ENCODE results near the gene SRP68. TPM values are rescaled to one million over a fixed set of nuclear protein-coding genes. Genes with fewer than 3 reads are reported as not detected.

Gene SRP68
- total RNA-seq, 1 donor from 2014 or later = 76.1 TPM

GRCh38 chr17:76040376-76040775 lies 31.9 kb downstream of the SRP68 start:
- H3K36me3 Mint-ChIP-seq (ENCODE audit: low read depth) = peaks cover 73% of the 10 kb centered on the region
- DNase-seq = no peak
- TF ChIP-seq, protein P1, sequence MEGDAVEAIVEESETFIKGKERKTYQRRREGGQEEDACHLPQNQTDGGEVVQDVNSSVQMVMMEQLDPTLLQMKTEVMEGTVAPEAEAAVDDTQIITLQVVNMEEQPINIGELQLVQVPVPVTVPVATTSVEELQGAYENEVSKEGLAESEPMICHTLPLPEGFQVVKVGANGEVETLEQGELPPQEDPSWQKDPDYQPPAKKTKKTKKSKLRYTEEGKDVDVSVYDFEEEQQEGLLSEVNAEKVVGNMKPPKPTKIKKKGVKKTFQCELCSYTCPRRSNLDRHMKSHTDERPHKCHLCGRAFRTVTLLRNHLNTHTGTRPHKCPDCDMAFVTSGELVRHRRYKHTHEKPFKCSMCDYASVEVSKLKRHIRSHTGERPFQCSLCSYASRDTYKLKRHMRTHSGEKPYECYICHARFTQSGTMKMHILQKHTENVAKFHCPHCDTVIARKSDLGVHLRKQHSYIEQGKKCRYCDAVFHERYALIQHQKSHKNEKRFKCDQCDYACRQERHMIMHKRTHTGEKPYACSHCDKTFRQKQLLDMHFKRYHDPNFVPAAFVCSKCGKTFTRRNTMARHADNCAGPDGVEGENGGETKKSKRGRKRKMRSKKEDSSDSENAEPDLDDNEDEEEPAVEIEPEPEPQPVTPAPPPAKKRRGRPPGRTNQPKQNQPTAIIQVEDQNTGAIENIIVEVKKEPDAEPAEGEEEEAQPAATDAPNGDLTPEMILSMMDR (IDR thresholded peaks at IDR 0.05) = no peak
- no peaks in the 10 kb centered on the region for H3K4me1 Mint-ChIP-seq
- no peak overlapping the region for H3K4me3 Mint-ChIP-seq
- ATAC-seq (ENCODE audit: low read depth) = no peak
- no peaks in the 10 kb centered on the region for H3K9me3 Mint-ChIP-seq
- ChIA-PET POLR2A (no interaction called here), CTCF (no interaction called here)
- no peaks in the 10 kb centered on the region for H3K27me3 Mint-ChIP-seq
- H3K27ac Mint-ChIP-seq = no peak overlapping the region
- intact Hi-C loops (cut with micrococcal nuclease) = no loop called here

DNA sequence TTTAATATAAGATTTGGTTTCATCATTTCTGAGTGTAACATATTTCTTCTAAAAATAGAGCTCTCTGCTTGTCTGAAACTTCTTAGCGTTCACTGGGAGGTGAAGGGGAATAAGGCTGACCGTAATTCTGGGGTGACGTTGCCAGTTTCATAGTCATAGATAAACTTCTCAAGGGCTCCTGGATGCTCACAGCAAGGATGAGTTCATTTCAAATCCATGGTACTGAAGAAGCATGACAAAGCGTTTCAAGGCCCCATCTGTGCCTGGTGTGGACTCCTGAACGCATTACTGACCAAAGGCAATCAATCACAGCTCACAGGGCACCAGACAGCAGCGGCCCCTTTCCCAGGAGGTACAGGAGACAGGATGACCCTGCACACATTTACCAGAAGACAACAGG lies 33.2 kb downstream of the SRP68 start:
- H3K27ac Mint-ChIP-seq = no peak overlapping the region
- H3K4me1 Mint-ChIP-seq = no peaks in the 10 kb centered on the region
- ATAC-seq (ENCODE audit: low read depth) = no peak
- CTCF ChIA-PET = no interaction called here
- H3K27me3 Mint-ChIP-seq = no peaks in the 10 kb centered on the region
- H3K9me3 Mint-ChIP-seq = no peaks in the 10 kb centered on the region
- no peak overlapping the region for H3K4me3 Mint-ChIP-seq
- intact Hi-C loops (cut with micrococcal nuclease) = no loop called here
- no peak for DNase-seq
- POLR2A ChIA-PET = no interaction called here
- TF ChIP-seq, protein P1 (IDR thresholded peaks at IDR 0.05) = no peak
- peaks cover 60% of the 10 kb centered on the region for H3K36me3 Mint-ChIP-seq (ENCODE audit: low read depth)

DNA sequence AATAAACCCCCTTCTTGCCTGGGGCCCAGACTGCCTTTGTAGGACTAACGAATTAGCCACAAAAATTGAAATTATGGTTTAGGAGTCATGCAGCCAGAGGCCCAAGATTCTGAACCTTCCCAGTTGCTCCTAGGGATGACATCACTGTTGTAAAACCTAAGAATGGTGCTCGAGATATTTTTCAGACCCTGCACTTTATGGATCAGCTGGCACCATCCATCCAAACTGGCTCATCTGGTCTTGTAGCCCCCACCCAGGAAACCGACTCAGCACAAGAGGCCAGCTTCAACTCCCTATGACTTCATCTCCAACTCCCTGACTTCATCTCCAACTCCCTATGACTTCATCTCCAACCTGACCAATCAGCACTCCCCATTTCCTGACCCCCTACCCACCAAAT lies 34.3 kb downstream of the SRP68 start:
- ChIA-PET POLR2A (no interaction called here), CTCF (no interaction called here)
- intact Hi-C loops (cut with micrococcal nuclease) = no loop called here
- no peaks in the 10 kb centered on the region for H3K4me1 Mint-ChIP-seq
- H3K4me3 Mint-ChIP-seq = no peak overlapping the region
- no peak overlapping the region for H3K27ac Mint-ChIP-seq
- TF ChIP-seq, protein P1 (IDR thresholded peaks at IDR 0.05) = no peak
- DNase-seq (no peak), ATAC-seq (ENCODE audit: low read depth) (no peak)
- H3K9me3 Mint-ChIP-seq = no peaks in the 10 kb centered on the region
- H3K27me3 Mint-ChIP-seq = no peaks in the 10 kb centered on the region
- H3K36me3 Mint-ChIP-seq (ENCODE audit: low read depth) = peaks cover 50% of the 10 kb centered on the region

DNA sequence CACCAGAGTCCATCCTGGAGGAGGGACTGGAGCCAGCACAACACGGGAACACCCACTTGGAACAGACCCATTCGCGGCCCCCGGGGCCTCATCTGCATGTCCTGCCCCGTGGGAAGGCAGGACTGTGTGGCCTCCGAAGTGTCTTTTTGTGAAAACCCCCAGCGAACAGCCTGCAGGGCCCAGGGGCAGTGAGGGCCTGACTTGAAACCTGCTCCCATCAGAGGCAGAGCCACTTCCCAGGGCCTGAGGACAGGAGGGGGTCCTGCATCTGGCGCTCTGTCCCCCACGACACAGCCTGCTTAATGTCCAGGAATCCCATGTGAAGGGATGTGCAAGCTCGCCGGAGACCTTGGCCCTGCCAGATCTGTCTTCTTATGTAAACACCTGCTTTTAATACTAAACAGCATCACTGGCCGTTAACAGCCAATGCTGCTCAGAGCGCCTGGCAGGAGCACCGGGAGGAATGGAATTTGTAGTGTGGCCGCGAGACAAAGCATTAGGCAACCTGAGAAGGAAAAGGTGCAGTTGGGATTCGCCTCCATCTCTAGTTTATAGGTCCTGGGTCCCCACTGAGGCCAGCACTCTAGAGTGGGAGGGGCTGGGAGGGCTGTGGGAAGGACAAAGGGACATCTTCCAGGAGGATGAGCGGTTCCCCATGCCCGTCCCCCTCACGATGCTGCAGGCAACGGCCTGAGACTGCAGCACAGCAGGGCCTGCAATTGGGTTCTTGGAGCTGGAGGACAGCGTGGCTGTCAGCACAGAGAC lies 35.6 kb downstream of the SRP68 start:
- Mint-ChIP-seq H3K27ac (no peak overlapping the region), H3K36me3 (ENCODE audit: low read depth) (peaks cover 39% of the 10 kb centered on the region), H3K9me3 (no peaks in the 10 kb centered on the region), H3K4me1 (no peaks in the 10 kb centered on the region), H3K27me3 (no peaks in the 10 kb centered on the region), H3K4me3 (no peak overlapping the region)
- CTCF ChIA-PET = no interaction called here
- POLR2A ChIA-PET = interaction anchor here (0.6 kb wide), 1 partner anchor 27 kb away, joined by 4 read pairs; no protein-coding TSS in a partner anchor
- TF ChIP-seq, protein P1 (IDR thresholded peaks at IDR 0.05) = no peak
- DNase-seq (no peak), ATAC-seq (ENCODE audit: low read depth) (no peak)
- intact Hi-C loops (cut with micrococcal nuclease) = no loop called here

DNA sequence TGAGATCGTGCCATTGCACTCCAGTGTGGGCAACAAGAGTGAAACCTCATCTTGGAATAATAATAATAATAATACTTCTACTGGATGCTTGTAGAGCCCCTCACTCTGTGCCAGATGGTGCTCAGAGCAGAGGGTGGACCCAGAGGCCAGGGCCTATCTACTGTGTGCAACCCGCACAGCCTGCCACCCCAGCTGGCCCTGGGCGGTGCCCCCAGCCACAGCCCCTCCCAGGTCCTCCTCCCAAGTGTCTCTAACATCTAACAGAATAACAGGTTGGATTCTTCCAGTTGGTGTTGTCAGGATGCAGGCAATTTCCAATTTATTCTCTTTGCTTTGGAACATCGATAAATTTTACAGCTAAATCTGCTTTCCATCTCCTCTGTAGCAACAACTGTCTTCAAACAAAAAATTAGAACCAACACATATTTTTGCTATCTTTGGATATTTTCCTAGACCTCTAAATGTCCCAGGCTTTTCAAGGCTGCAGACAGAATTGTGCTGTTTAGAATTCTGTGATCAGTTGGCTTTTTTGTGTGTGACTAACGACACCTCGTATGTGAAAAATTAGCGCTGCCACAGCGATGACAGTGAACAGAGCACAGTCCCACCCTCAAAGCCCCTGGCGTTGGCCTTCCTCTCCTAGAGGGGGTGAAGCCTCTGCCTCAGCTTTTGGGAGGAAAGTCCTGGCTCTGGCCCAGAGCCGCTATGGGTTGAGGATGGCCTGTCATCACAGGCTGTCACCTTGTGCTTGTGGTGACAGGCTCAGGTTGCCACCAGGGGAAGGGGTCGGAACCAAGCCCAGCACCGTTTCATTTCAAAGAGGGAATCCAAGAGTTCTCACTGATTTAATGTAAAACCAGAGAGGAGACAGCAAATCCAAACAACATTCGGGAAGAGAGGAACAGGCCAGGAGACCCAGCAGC lies 37.6 kb downstream of the SRP68 start:
- ATAC-seq (ENCODE audit: low read depth) (no peak), DNase-seq (no peak)
- Mint-ChIP-seq H3K4me3 (no peak overlapping the region), H3K27ac (no peak overlapping the region), H3K4me1 (peaks cover 3% of the 10 kb centered on the region), H3K36me3 (ENCODE audit: low read depth) (peaks cover 21% of the 10 kb centered on the region), H3K27me3 (no peaks in the 10 kb centered on the region), H3K9me3 (no peaks in the 10 kb centered on the region)
- TF ChIP-seq, protein P1 (IDR thresholded peaks at IDR 0.05) = no peak
- CTCF ChIA-PET = no interaction called here
- POLR2A ChIA-PET = no interaction called here
- intact Hi-C loops (cut with micrococcal nuclease) = no loop called here

Measured in activated B cell treated with CpG ODN at 0.5 μM for 24 hours (primary cell).